HG03342 (cell line): ENCODE data around the gene CENPK.
"Not testable (repeated sequence)": the region's sequence is repeated elsewhere in the genome, so short reads cannot be mapped to it uniquely, and the experiment has no call there.

ENCODE experiments used
- ATAC-seq: cut with Tn5 transposase; IDR thresholded peaks from one replicate; pipeline ENCODE4 v1.9.1; 2021; ENCODE audit warnings: mild to moderate bottlenecking, moderate library complexity; ENCODE audit not compliant: unreplicated experiment

The CENPK gene

GRCh38 chr5:65562731-65563701, at the start of gene CENPK, which contains the start of gene PPWD1:
Gene CENPK, minus strand, starts transcription at chr5:65563168. Its CDS starts 8,261 bp downstream, at chr5:65554907.
Gene PPWD1, plus strand, starts transcription at chr5:65563296. Its CDS starts 15 bp downstream, at chr5:65563311.
- ATAC-seq, result peak; percentile 99

GRCh38 chr5:65612298-65612907, 49.4 kb upstream of the CENPK start:
- no peak for ATAC-seq

- ATAC-seq, result no peak
Observed at GRCh38 chr5:65611524-65611923, 48.6 kb upstream of the CENPK start.

GRCh38 chr5:65601761-65602160, 38.8 kb upstream of the CENPK start:
- not testable (repeated sequence) for ATAC-seq

- no peak for ATAC-seq
Observed at GRCh38 chr5:65588694-65589093, 25.7 kb upstream of the CENPK start.

- ATAC-seq, result no peak
Observed at GRCh38 chr5:65577141-65577540, 14.2 kb upstream of the CENPK start.

GRCh38 chr5:65570598-65571226, 7.7 kb upstream of the CENPK start:
- ATAC-seq, result no peak

GRCh38 chr5:65566505-65566904, 3.5 kb upstream of the CENPK start:
- ATAC-seq, result no peak

- no peak for ATAC-seq
Observed at GRCh38 chr5:65563777-65564176, 809 bp upstream of the CENPK start.

- ATAC-seq, result no peak
Observed at GRCh38 chr5:65556718-65557117, 6.2 kb downstream of the CENPK start.

GRCh38 chr5:65556181-65556580, 6.8 kb downstream of the CENPK start:
- no peak for ATAC-seq

GRCh38 chr5:65555287-65555686, 7.7 kb downstream of the CENPK start:
- ATAC-seq, result no peak

GRCh38 chr5:65553941-65554340, 9.0 kb downstream of the CENPK start:
- ATAC-seq, result no peak

- ATAC-seq, result no peak
Observed at GRCh38 chr5:65548281-65548680, 14.7 kb downstream of the CENPK start.

- no peak for ATAC-seq
Observed at GRCh38 chr5:65546141-65546540, 16.8 kb downstream of the CENPK start.

- ATAC-seq, result no peak
Observed at GRCh38 chr5:65544473-65544872, 18.5 kb downstream of the CENPK start.

- no peak for ATAC-seq
Observed at GRCh38 chr5:65539827-65540226, 23.1 kb downstream of the CENPK start.

GRCh38 chr5:65535529-65535987, 27.4 kb downstream of the CENPK start:
- no peak for ATAC-seq

- no peak for ATAC-seq
Observed at GRCh38 chr5:65530904-65531303, 32.1 kb downstream of the CENPK start.

- ATAC-seq, result no peak
Observed at GRCh38 chr5:65525726-65526125, 37.2 kb downstream of the CENPK start.

- no peak for ATAC-seq
Observed at GRCh38 chr5:65512170-65512937, 50.6 kb downstream of the CENPK start.
